Measurements from ENCODE around the gene TMEM63C.

Gene TMEM63C

GRCh38 chr14:77181603-77182437, at the start of gene TMEM63C:
Gene TMEM63C, plus strand, starts transcription at chr14:77181798. Its CDS starts 37,016 bp downstream, at chr14:77218814.
- H3K4me3 ChIP-seq (ENCODE audit: low read length), result no peak within 1 kb of the TSS
- no peaks in the 10 kb centered on the region for H3K36me3 ChIP-seq (ENCODE audit: control insufficient read depth, insufficient read depth, low read length, severe bottlenecking)
- peaks cover 51% of the 10 kb centered on the region for H3K27me3 ChIP-seq (replicated peaks; ENCODE audit: control insufficient read depth, insufficient read depth, low read length)
- no peaks in the 10 kb centered on the region for H3K9me3 ChIP-seq (ENCODE audit: control insufficient read depth, low read length)
- H3K9ac ChIP-seq (ENCODE audit: low read length), result no peak within 1 kb of the TSS
- DNase-seq (ENCODE audit: low read depth), result no peak
- H3K4me1 ChIP-seq (ENCODE audit: control insufficient read depth, insufficient read depth, low read length), result peaks cover 6% of the 10 kb centered on the region

DNA sequence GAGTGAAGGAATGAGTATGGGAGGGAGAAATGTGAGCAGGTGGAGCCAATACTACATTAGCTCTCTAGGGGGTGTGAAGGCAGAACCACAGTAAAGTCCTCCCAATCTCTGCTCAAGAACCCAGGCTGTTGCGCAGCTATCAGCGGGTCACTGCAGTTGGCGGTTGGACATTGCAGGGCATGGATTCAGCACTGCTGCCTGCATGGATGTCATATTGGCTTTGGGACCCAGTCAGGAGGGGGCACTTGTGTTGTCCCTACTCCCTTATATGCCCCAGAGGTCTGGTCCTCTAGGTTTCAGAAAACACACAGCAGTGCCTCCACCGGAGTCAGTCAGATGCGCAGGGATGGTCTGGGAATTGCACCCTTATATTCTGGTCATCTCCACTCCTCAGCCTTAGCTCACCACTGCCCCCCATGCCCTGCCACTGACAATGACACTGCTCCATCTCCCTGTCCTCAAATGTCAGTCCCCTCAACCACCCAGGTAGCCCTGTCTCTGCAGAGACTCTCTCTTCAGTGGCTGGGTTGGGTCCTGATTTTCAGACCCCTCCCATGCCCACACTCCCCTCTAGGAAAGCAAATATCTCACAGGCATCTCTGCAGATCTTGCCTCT, 49.6 kb upstream of the TMEM63C start:
- Histone ChIP-seq H3K9ac (ENCODE audit: low read length) (no peak overlapping the region), H3K4me1 (ENCODE audit: control insufficient read depth, insufficient read depth, low read length) (no peaks in the 10 kb centered on the region), H3K9me3 (ENCODE audit: control insufficient read depth, low read length) (no peaks in the 10 kb centered on the region), H3K27me3 (replicated peaks; ENCODE audit: control insufficient read depth, insufficient read depth, low read length) (peaks cover 77% of the 10 kb centered on the region), H3K4me3 (ENCODE audit: low read length) (no peak overlapping the region), H3K36me3 (ENCODE audit: control insufficient read depth, insufficient read depth, low read length, severe bottlenecking) (no peaks in the 10 kb centered on the region)
- DNase-seq (ENCODE audit: low read depth), result no peak

GRCh38 chr14:77133720-77134338, 47.8 kb upstream of the TMEM63C start:
- no peaks in the 10 kb centered on the region for H3K4me1 ChIP-seq (ENCODE audit: control insufficient read depth, insufficient read depth, low read length)
- H3K4me3 ChIP-seq (ENCODE audit: low read length), result no peak overlapping the region
- DNase-seq (ENCODE audit: low read depth), result peak; percentile 81
- H3K27me3 ChIP-seq (replicated peaks; ENCODE audit: control insufficient read depth, insufficient read depth, low read length), result peaks cover 73% of the 10 kb centered on the region
- no peak overlapping the region for H3K9ac ChIP-seq (ENCODE audit: low read length)
- H3K36me3 ChIP-seq (ENCODE audit: control insufficient read depth, insufficient read depth, low read length, severe bottlenecking), result no peaks in the 10 kb centered on the region
- no peaks in the 10 kb centered on the region for H3K9me3 ChIP-seq (ENCODE audit: control insufficient read depth, low read length)

DNA sequence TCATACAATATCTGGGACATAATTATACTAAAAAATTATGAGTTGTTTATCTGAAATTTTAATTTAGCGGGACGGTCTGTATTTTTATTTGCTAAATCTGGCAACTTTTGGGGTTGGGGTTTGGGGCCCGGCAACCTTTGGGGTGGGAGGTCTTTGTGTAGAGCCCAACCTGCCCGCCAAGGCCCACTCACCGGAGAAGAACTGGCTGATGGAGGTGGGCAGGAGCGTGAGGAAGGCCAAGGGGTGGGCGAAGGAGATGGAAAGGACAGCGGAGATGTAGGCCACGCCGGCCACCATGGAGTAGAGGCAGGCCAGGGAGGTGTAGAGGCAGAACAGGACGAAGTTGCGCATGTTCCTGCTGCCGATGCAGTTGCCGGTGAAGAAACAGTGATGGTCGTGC, 42.6 kb upstream of the TMEM63C start:
- Histone ChIP-seq H3K9ac (ENCODE audit: low read length) (no peak overlapping the region), H3K27me3 (replicated peaks; ENCODE audit: control insufficient read depth, insufficient read depth, low read length) (peaks cover 83% of the 10 kb centered on the region), H3K4me1 (ENCODE audit: control insufficient read depth, insufficient read depth, low read length) (peaks cover 3% of the 10 kb centered on the region), H3K36me3 (ENCODE audit: control insufficient read depth, insufficient read depth, low read length, severe bottlenecking) (no peaks in the 10 kb centered on the region), H3K4me3 (ENCODE audit: low read length) (no peak overlapping the region), H3K9me3 (ENCODE audit: control insufficient read depth, low read length) (no peaks in the 10 kb centered on the region)
- DNase-seq (ENCODE audit: low read depth), result no peak

GRCh38 chr14:77139540-77140358, 41.8 kb upstream of the TMEM63C start:
- peaks cover 83% of the 10 kb centered on the region for H3K27me3 ChIP-seq (replicated peaks; ENCODE audit: control insufficient read depth, insufficient read depth, low read length)
- H3K4me3 ChIP-seq (ENCODE audit: low read length), result no peak overlapping the region
- DNase-seq (ENCODE audit: low read depth), result peak; percentile 46
- H3K4me1 ChIP-seq (ENCODE audit: control insufficient read depth, insufficient read depth, low read length), result peaks cover 3% of the 10 kb centered on the region
- no peaks in the 10 kb centered on the region for H3K9me3 ChIP-seq (ENCODE audit: control insufficient read depth, low read length)
- H3K36me3 ChIP-seq (ENCODE audit: control insufficient read depth, insufficient read depth, low read length, severe bottlenecking), result no peaks in the 10 kb centered on the region
- no peak overlapping the region for H3K9ac ChIP-seq (ENCODE audit: low read length)

DNA sequence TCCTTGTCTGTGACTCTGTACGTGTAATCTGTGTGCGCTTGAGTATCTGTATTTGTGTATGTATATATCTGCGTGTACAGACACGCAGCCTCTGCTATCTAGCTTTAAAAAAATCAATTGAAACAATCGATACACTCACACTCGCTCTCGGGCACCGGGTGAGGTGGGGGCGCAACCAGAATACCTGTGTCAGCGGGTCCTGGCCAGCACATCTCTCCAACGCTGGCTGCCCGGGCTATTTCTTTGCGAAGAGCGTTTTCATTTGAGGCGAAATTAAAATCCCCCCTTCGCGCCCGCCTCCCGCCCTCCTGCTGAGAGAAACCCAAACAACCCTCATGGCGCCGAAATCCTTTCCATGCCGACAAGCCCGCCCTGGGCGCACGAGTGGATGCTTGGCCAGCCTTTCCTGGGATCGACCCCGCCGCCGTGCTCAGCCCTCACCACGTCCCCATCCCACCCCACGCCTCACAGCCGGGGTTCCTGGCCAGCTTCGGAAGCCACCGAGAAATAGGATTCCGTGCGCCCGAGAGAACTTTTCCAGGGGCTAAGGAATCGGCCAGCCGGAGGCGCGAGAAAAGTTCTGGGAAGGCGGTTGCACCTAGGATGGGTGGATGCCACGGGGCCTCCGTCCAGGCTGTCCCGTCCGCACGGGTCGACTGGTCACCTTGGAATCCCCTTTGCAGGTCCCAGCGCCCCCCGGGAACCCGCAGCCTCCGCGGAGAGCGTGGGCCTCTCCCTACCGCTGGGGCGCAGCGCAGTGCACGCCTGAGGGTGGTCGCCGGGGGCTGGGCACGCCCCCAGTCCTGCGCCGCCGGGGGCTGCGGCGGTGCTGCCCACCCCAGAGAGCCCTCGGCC, 41.0 kb upstream of the TMEM63C start:
- no peak overlapping the region for H3K9ac ChIP-seq (ENCODE audit: low read length)
- peak overlapping the region; percentile 44 for H3K4me3 ChIP-seq (ENCODE audit: low read length)
- H3K9me3 ChIP-seq (ENCODE audit: control insufficient read depth, low read length), result no peaks in the 10 kb centered on the region
- H3K27me3 ChIP-seq (replicated peaks; ENCODE audit: control insufficient read depth, insufficient read depth, low read length), result peaks cover 83% of the 10 kb centered on the region
- peaks cover 3% of the 10 kb centered on the region for H3K4me1 ChIP-seq (ENCODE audit: control insufficient read depth, insufficient read depth, low read length)
- no peaks in the 10 kb centered on the region for H3K36me3 ChIP-seq (ENCODE audit: control insufficient read depth, insufficient read depth, low read length, severe bottlenecking)
- no peak for DNase-seq (ENCODE audit: low read depth)

GRCh38 chr14:77141214-77142004, 40.2 kb upstream of the TMEM63C start, which contains the start of gene ZDHHC22:
Gene ZDHHC22, minus strand, starts transcription at chr14:77141791. Its CDS starts 2,053 bp downstream, at chr14:77139738.
- Histone ChIP-seq H3K9ac (ENCODE audit: low read length) (no peak within 1 kb of the TSS), H3K4me3 (ENCODE audit: low read length) (peak within 1 kb of the TSS; percentile 44), H3K27me3 (replicated peaks; ENCODE audit: control insufficient read depth, insufficient read depth, low read length) (peaks cover 83% of the 10 kb centered on the region), H3K36me3 (ENCODE audit: control insufficient read depth, insufficient read depth, low read length, severe bottlenecking) (no peaks in the 10 kb centered on the region), H3K9me3 (ENCODE audit: control insufficient read depth, low read length) (no peaks in the 10 kb centered on the region), H3K4me1 (ENCODE audit: control insufficient read depth, insufficient read depth, low read length) (peaks cover 3% of the 10 kb centered on the region)
- peak; percentile 63 for DNase-seq (ENCODE audit: low read depth)

GRCh38 chr14:77142005-77142800, 39.4 kb upstream of the TMEM63C start:
- no peak for DNase-seq (ENCODE audit: low read depth)
- H3K4me3 ChIP-seq (ENCODE audit: low read length), result peak overlapping the region; percentile 44
- no peaks in the 10 kb centered on the region for H3K36me3 ChIP-seq (ENCODE audit: control insufficient read depth, insufficient read depth, low read length, severe bottlenecking)
- peaks cover 84% of the 10 kb centered on the region for H3K27me3 ChIP-seq (replicated peaks; ENCODE audit: control insufficient read depth, insufficient read depth, low read length)
- H3K9me3 ChIP-seq (ENCODE audit: control insufficient read depth, low read length), result no peaks in the 10 kb centered on the region
- peaks cover 3% of the 10 kb centered on the region for H3K4me1 ChIP-seq (ENCODE audit: control insufficient read depth, insufficient read depth, low read length)
- no peak overlapping the region for H3K9ac ChIP-seq (ENCODE audit: low read length)

GRCh38 chr14:77143071-77143470, 38.5 kb upstream of the TMEM63C start:
- H3K27me3 ChIP-seq (replicated peaks; ENCODE audit: control insufficient read depth, insufficient read depth, low read length), result peaks cover 78% of the 10 kb centered on the region
- no peak overlapping the region for H3K4me3 ChIP-seq (ENCODE audit: low read length)

More at GRCh38 chr14:77143071-77143470, 38.5 kb upstream of the TMEM63C start:
- Histone ChIP-seq H3K4me1 (ENCODE audit: control insufficient read depth, insufficient read depth, low read length) (peaks cover 3% of the 10 kb centered on the region), H3K9ac (ENCODE audit: low read length) (no peak overlapping the region), H3K9me3 (ENCODE audit: control insufficient read depth, low read length) (no peaks in the 10 kb centered on the region), H3K36me3 (ENCODE audit: control insufficient read depth, insufficient read depth, low read length, severe bottlenecking) (no peaks in the 10 kb centered on the region)
- no peak for DNase-seq (ENCODE audit: low read depth)
